Activated CD8-positive, alpha-beta T cell treated with anti-CD3 and anti-CD28 coated beads, Interleukin-2, amount 10 ng/mL, durations not matched to agents 7 days and 5 days (primary cell): ENCODE data around the gene MIDN. TPM values are rescaled to one million over a fixed set of nuclear protein-coding genes. Genes with fewer than 3 reads are reported as not detected.
A peak's percentile ranks its signal among the peaks of the same experiment; 100 is the strongest.

Experiments
- ATAC-seq: fragments of 150-1000 bp; cut with Tn5 transposase; one replicate; pipeline ENCODE4 v1.10.0; 2021; ENCODE audit warnings: moderate library complexity
- CTCF ChIA-PET: fragments of 350-600 bp; sonication (Branson Sonifier 250); formaldehyde crosslinking; loops from one replicate; lab custom pipeline; 2021; ENCODE audit warnings: antibody characterized with exemption; lab: Charles Lee
- POLR2A ChIA-PET: fragments of 350-600 bp; sonication (Branson Sonifier 250); formaldehyde crosslinking; loops from one replicate; lab custom pipeline; 2021; ENCODE audit warnings: antibody characterized with exemption; lab: Charles Lee
- DNase-seq: peaks from one replicate; pipeline ENCODE4 v3.0.0-alpha.2; 2020
- H3K27ac Mint-ChIP-seq: one replicate; pipeline ENCODE4 v1.8.0; 2021; ENCODE audit warnings: mild to moderate bottlenecking, mixed read lengths
- H3K27me3 Mint-ChIP-seq: one replicate; pipeline ENCODE4 v1.8.0; 2021; ENCODE audit warnings: low read depth, mixed read lengths
- H3K36me3 Mint-ChIP-seq: one replicate; pipeline ENCODE4 v1.8.0; 2021; ENCODE audit warnings: low read depth, mixed read lengths
- H3K4me1 Mint-ChIP-seq: one replicate; pipeline ENCODE4 v1.8.0; 2021; ENCODE audit warnings: low read depth, mixed read lengths
- H3K4me3 Mint-ChIP-seq: one replicate; pipeline ENCODE4 v1.8.0; 2021; ENCODE audit warnings: mild to moderate bottlenecking, mixed read lengths
- H3K9me3 Mint-ChIP-seq: one replicate; pipeline ENCODE4 v1.8.0; 2022; ENCODE audit warnings: mixed read lengths; ENCODE audit not compliant: insufficient read depth
- total RNA-seq, 2 experiments: library from RNA; stranded (reverse); gene quantifications; one replicate each; pipeline ENCODE4 v1.2.3, GENCODE V29; 2021

The MIDN gene
- total RNA-seq, 2 experiments from 2014 or later = 88.4 to 94.3 TPM

GRCh38 chr19:1288833-1289685 lies 40.7 kb downstream of the MIDN start:
- Mint-ChIP-seq H3K27ac (no peak overlapping the region), H3K36me3 (no peaks in the 10 kb centered on the region), H3K9me3 (no peaks in the 10 kb centered on the region), H3K4me3 (no peak overlapping the region), H3K27me3 (peaks cover 25% of the 10 kb centered on the region), H3K4me1 (peaks cover 7% of the 10 kb centered on the region)
- ChIA-PET POLR2A (no interaction called here), CTCF (no interaction called here)
- ATAC-seq (no peak), DNase-seq (no peak)

GRCh38 chr19:1289686-1290025 lies 41.3 kb downstream of the MIDN start:
- no peaks in the 10 kb centered on the region for H3K9me3 Mint-ChIP-seq
- H3K4me3 Mint-ChIP-seq = no peak overlapping the region
- ATAC-seq (no peak), DNase-seq (no peak)
- POLR2A ChIA-PET = no interaction called here
- H3K4me1 Mint-ChIP-seq = peaks cover 7% of the 10 kb centered on the region
- peaks cover 19% of the 10 kb centered on the region for H3K27me3 Mint-ChIP-seq
- H3K36me3 Mint-ChIP-seq = no peaks in the 10 kb centered on the region
- CTCF ChIA-PET = no interaction called here
- H3K27ac Mint-ChIP-seq = no peak overlapping the region

GRCh38 chr19:1290196-1290702 lies 41.9 kb downstream of the MIDN start:
- no peaks in the 10 kb centered on the region for H3K36me3 Mint-ChIP-seq
- no peaks in the 10 kb centered on the region for H3K9me3 Mint-ChIP-seq
- H3K27ac Mint-ChIP-seq = no peak overlapping the region
- ChIA-PET CTCF (no interaction called here), POLR2A (no interaction called here)
- peaks cover 2% of the 10 kb centered on the region for H3K4me1 Mint-ChIP-seq
- peaks cover 13% of the 10 kb centered on the region for H3K27me3 Mint-ChIP-seq
- H3K4me3 Mint-ChIP-seq = no peak overlapping the region
- no peak for ATAC-seq
- no peak for DNase-seq

GRCh38 chr19:1290703-1291651 lies 42.6 kb downstream of the MIDN start:
- Mint-ChIP-seq H3K36me3 (no peaks in the 10 kb centered on the region), H3K9me3 (no peaks in the 10 kb centered on the region), H3K4me1 (peaks cover 2% of the 10 kb centered on the region), H3K27me3 (peaks cover 12% of the 10 kb centered on the region), H3K4me3 (no peak overlapping the region), H3K27ac (no peak overlapping the region)
- DNase-seq (no peak), ATAC-seq (no peak)
- POLR2A ChIA-PET = no interaction called here
- CTCF ChIA-PET = no interaction called here

GRCh38 chr19:1291761-1292418 lies 43.5 kb downstream of the MIDN start:
- POLR2A ChIA-PET = no interaction called here

GRCh38 chr19:1292419-1293151 lies 44.2 kb downstream of the MIDN start:
- no peak overlapping the region for H3K27ac Mint-ChIP-seq

More at GRCh38 chr19:1291761-1292418, 43.5 kb downstream of the MIDN start:
- Mint-ChIP-seq H3K36me3 (no peaks in the 10 kb centered on the region), H3K4me3 (no peak overlapping the region), H3K27me3 (peaks cover 7% of the 10 kb centered on the region), H3K9me3 (no peaks in the 10 kb centered on the region), H3K27ac (no peak overlapping the region), H3K4me1 (no peaks in the 10 kb centered on the region)
- CTCF ChIA-PET = no interaction called here
- no peak for DNase-seq
- ATAC-seq = no peak

GRCh38 chr19:1293782-1294604 lies 45.6 kb downstream of the MIDN start:
- H3K9me3 Mint-ChIP-seq = no peaks in the 10 kb centered on the region
- ATAC-seq (no peak), DNase-seq (no peak)
- no peaks in the 10 kb centered on the region for H3K36me3 Mint-ChIP-seq
- no peak overlapping the region for H3K4me3 Mint-ChIP-seq
- ChIA-PET CTCF (no interaction called here), POLR2A (no interaction called here)
- no peaks in the 10 kb centered on the region for H3K4me1 Mint-ChIP-seq
- no peak overlapping the region for H3K27ac Mint-ChIP-seq
- peaks cover 3% of the 10 kb centered on the region for H3K27me3 Mint-ChIP-seq

More at GRCh38 chr19:1292419-1293151, 44.2 kb downstream of the MIDN start:
- CTCF ChIA-PET = no interaction called here
- no peaks in the 10 kb centered on the region for H3K4me1 Mint-ChIP-seq
- no peaks in the 10 kb centered on the region for H3K36me3 Mint-ChIP-seq
- DNase-seq (no peak), ATAC-seq (no peak)
- no peaks in the 10 kb centered on the region for H3K9me3 Mint-ChIP-seq
- no peak overlapping the region for H3K4me3 Mint-ChIP-seq
- H3K27me3 Mint-ChIP-seq = peaks cover 7% of the 10 kb centered on the region
- POLR2A ChIA-PET = no interaction called here

GRCh38 chr19:1294688-1295087 lies 46.3 kb downstream of the MIDN start:
- ChIA-PET CTCF (no interaction called here), POLR2A (no interaction called here)
- H3K27me3 Mint-ChIP-seq = no peaks in the 10 kb centered on the region
- no peaks in the 10 kb centered on the region for H3K36me3 Mint-ChIP-seq
- no peak overlapping the region for H3K4me3 Mint-ChIP-seq
- H3K4me1 Mint-ChIP-seq = no peaks in the 10 kb centered on the region
- ATAC-seq (no peak), DNase-seq (no peak)
- H3K9me3 Mint-ChIP-seq = no peaks in the 10 kb centered on the region
- H3K27ac Mint-ChIP-seq = no peak overlapping the region

GRCh38 chr19:1295169-1296012 lies 47.0 kb downstream of the MIDN start:
- Mint-ChIP-seq H3K27ac (no peak overlapping the region), H3K36me3 (no peaks in the 10 kb centered on the region), H3K4me1 (no peaks in the 10 kb centered on the region), H3K9me3 (no peaks in the 10 kb centered on the region), H3K4me3 (no peak overlapping the region), H3K27me3 (no peaks in the 10 kb centered on the region)
- peak; percentile 53 for DNase-seq
- peak; percentile 57 for ATAC-seq
- POLR2A ChIA-PET = interaction anchor here (0.6 kb wide), 1 partner anchor 22 kb away, joined by 3 read pairs; no protein-coding TSS in a partner anchor
- CTCF ChIA-PET = no interaction called here

- no peak overlapping the region for H3K27ac Mint-ChIP-seq
- ATAC-seq = no peak
- POLR2A ChIA-PET = interaction anchor here (0.6 kb wide), 1 partner anchor 22 kb away, joined by 3 read pairs; no protein-coding TSS in a partner anchor
Observed at GRCh38 chr19:1296078-1296477, 47.7 kb downstream of the MIDN start.

More at GRCh38 chr19:1296078-1296477, 47.7 kb downstream of the MIDN start:
- Mint-ChIP-seq H3K9me3 (no peaks in the 10 kb centered on the region), H3K4me1 (no peaks in the 10 kb centered on the region), H3K36me3 (no peaks in the 10 kb centered on the region), H3K4me3 (no peak overlapping the region), H3K27me3 (no peaks in the 10 kb centered on the region)
- DNase-seq = no peak
- CTCF ChIA-PET = no interaction called here
